Ramos (cell line): ENCODE results near the gene IRF9.

ENCODE experiments used
- in situ Hi-C: fragments of 300-500 bp; cut with MboI; formaldehyde crosslinking; loops from one replicate; pipeline ENCODE4 v1.14.3; 2022; ENCODE audit warnings: low sequenced_read_pairs; ENCODE audit not compliant: unreplicated experiment

The IRF9 gene

GRCh38 chr14:24146453-24146977 lies 14.6 kb upstream of the IRF9 start, which contains the start of gene PSME2:
Gene PSME2, minus strand, starts transcription at chr14:24146610. Its CDS starts 29 bp downstream, at chr14:24146581.
- in situ Hi-C loops, result no loop called here

- in situ Hi-C loops, result no loop called here
Measured at GRCh38 chr14:24146978-24147760, 13.9 kb upstream of the IRF9 start, which contains the start of gene RNF31. Gene RNF31, plus strand, starts transcription at chr14:24147498. Its CDS starts 201 bp downstream, at chr14:24147699.

- in situ Hi-C loops, result no loop called here
Measured at GRCh38 chr14:24147761-24148428, 13.2 kb upstream of the IRF9 start.

- in situ Hi-C loops, result no loop called here
Measured at GRCh38 chr14:24149302-24149969, 11.6 kb upstream of the IRF9 start.

GRCh38 chr14:24150061-24150460 lies 11.0 kb upstream of the IRF9 start:
- in situ Hi-C loops, result loop anchor here (25.0 kb wide), 1 partner anchor 838 kb away; the partner anchor contains the start of genes BCL2L2, PABPN1 and PPP1R3E

- in situ Hi-C loops, result loop anchor here (25.0 kb wide), 1 partner anchor 838 kb away; the partner anchor contains the start of genes BCL2L2, PABPN1 and PPP1R3E
Measured at GRCh38 chr14:24150567-24150966, 10.5 kb upstream of the IRF9 start.

- in situ Hi-C loops, result loop anchor here (25.0 kb wide), 1 partner anchor 839 kb away; the partner anchor contains the start of genes BCL2L2, PABPN1 and PPP1R3E
Measured at GRCh38 chr14:24150993-24151392, 10.1 kb upstream of the IRF9 start.

GRCh38 chr14:24151404-24152080 lies 9.5 kb upstream of the IRF9 start:
- in situ Hi-C loops, result loop anchor here (25.0 kb wide), 1 partner anchor 839 kb away; the partner anchor contains the start of genes BCL2L2, PABPN1 and PPP1R3E

- in situ Hi-C loops, result loop anchor here (25.0 kb wide), 1 partner anchor 843 kb away; the partner anchor contains the start of genes BCL2L2, PABPN1 and PPP1R3E
Measured at GRCh38 chr14:24155100-24155499, 6.0 kb upstream of the IRF9 start.

- in situ Hi-C loops, result loop anchor here (25.0 kb wide), 1 partner anchor 845 kb away; the partner anchor contains the start of genes BCL2L2, PABPN1 and PPP1R3E
Measured at GRCh38 chr14:24156840-24157239, 4.2 kb upstream of the IRF9 start.

GRCh38 chr14:24157331-24157730 lies 3.7 kb upstream of the IRF9 start:
- in situ Hi-C loops, result loop anchor here (25.0 kb wide), 1 partner anchor 845 kb away; the partner anchor contains the start of genes BCL2L2, PABPN1 and PPP1R3E

GRCh38 chr14:24159777-24160498 lies 1.1 kb upstream of the IRF9 start:
- in situ Hi-C loops, result loop anchor here (25.0 kb wide), 1 partner anchor 848 kb away; the partner anchor contains the start of genes BCL2L2, PABPN1 and PPP1R3E

GRCh38 chr14:24160499-24160849 lies 591 bp upstream of the IRF9 start:
- in situ Hi-C loops, result loop anchor here (25.0 kb wide), 1 partner anchor 848 kb away; the partner anchor contains the start of genes BCL2L2, PABPN1 and PPP1R3E

- in situ Hi-C loops, result loop anchor here (25.0 kb wide), 1 partner anchor 850 kb away; the partner anchor contains the start of genes BCL2L2, PABPN1 and PPP1R3E
Measured at GRCh38 chr14:24162093-24162492, 1.0 kb downstream of the IRF9 start.

- in situ Hi-C loops, result loop anchor here (25.0 kb wide), 1 partner anchor 852 kb away; the partner anchor contains the start of genes BCL2L2, PABPN1 and PPP1R3E
Measured at GRCh38 chr14:24164518-24164991, 3.5 kb downstream of the IRF9 start.

- in situ Hi-C loops, result loop anchor here (25.0 kb wide), 1 partner anchor 853 kb away; the partner anchor contains the start of genes BCL2L2, PABPN1 and PPP1R3E
Measured at GRCh38 chr14:24165785-24166184, 4.7 kb downstream of the IRF9 start.

- in situ Hi-C loops, result loop anchor here (25.0 kb wide), 1 partner anchor 855 kb away; the partner anchor contains the start of genes BCL2L2, PABPN1 and PPP1R3E
Measured at GRCh38 chr14:24167469-24168114, 6.5 kb downstream of the IRF9 start.
